ENCODE results near the gene CFAP410. TPM values are rescaled to one million over a fixed set of nuclear protein-coding genes. Genes with fewer than 3 reads are reported as not detected.

The CFAP410 gene
- total and polyA plus RNA-seq, 11 donors = 10.4 to 31.6 (median 16.4) TPM

GRCh38 chr21:44331209-44331608, 8.0 kb downstream of the CFAP410 start:
- no peaks in the 10 kb centered on the region for H3K9me3 ChIP-seq
- H3K27ac ChIP-seq = no peak overlapping the region
- no peaks in the 10 kb centered on the region for H3K27me3 ChIP-seq
- H3K36me3 ChIP-seq = peaks cover 0 to 47% (median 25%) of the 10 kb centered on the region in 9 donors
- intact Hi-C loops (cut with DNase I) = loop anchor here in 1 of 10 donors (10.0 kb wide), 1 partner anchor 124 kb away; the partner anchor contains the start of gene LRRC3
- WGBS, 4 donors = 86 to 94% (median 92%) methylated on average over 2 to 16 of the region's 16 CpGs
- no peaks in the 10 kb centered on the region for H3K4me1 ChIP-seq
- DNase-seq (no peak), ATAC-seq (no peak)
- no peak for TF ChIP-seq POLR2A (IDR thresholded peaks at IDR 0.05)
- no peak for TF ChIP-seq CTCF (IDR thresholded peaks at IDR 0.05)
- no peak overlapping the region for H3K4me3 ChIP-seq

GRCh38 chr21:44330698-44331097, 8.5 kb downstream of the CFAP410 start:
- H3K27me3 ChIP-seq = no peaks in the 10 kb centered on the region
- ATAC-seq (no peak), DNase-seq (no peak)
- intact Hi-C loops (cut with DNase I) = loop anchor here in 1 of 10 donors (10.0 kb wide), 1 partner anchor 124 kb away; the partner anchor contains the start of gene LRRC3
- H3K4me3 ChIP-seq = no peak overlapping the region
- no peaks in the 10 kb centered on the region for H3K4me1 ChIP-seq
- H3K9me3 ChIP-seq = no peaks in the 10 kb centered on the region
- H3K36me3 ChIP-seq = peaks cover 0 to 49% (median 29%) of the 10 kb centered on the region in 9 donors
- 84 to 88% (median 87%) methylated on average over 7 to 18 of the region's 18 CpGs for WGBS, 4 donors
- TF ChIP-seq CTCF (IDR thresholded peaks at IDR 0.05) = no peak
- no peak for TF ChIP-seq POLR2A (IDR thresholded peaks at IDR 0.05)
- H3K27ac ChIP-seq = no peak overlapping the region

- ATAC-seq = peak in 1 of 4 donors; percentile 2
- H3K27me3 ChIP-seq = no peaks in the 10 kb centered on the region
- no peak overlapping the region for H3K4me3 ChIP-seq
- peaks cover 0 to 49% (median 30%) of the 10 kb centered on the region in 9 donors for H3K36me3 ChIP-seq
- DNase-seq = no peak
- no peaks in the 10 kb centered on the region for H3K9me3 ChIP-seq
- intact Hi-C loops (cut with DNase I) = loop anchor here in 2 of 10 donors (10.0 kb wide), 2 partner anchors 55 to 125 kb away; partner anchors contain the start of gene LRRC3 (in 1 of the 2)
- no peak overlapping the region for H3K27ac ChIP-seq
- no peak for TF ChIP-seq CTCF (IDR thresholded peaks at IDR 0.05)
- no peak for TF ChIP-seq POLR2A (IDR thresholded peaks at IDR 0.05)
- 87 to 91% (median 88%) methylated on average over 24 to 44 of the region's 44 CpGs for WGBS, 4 donors
- no peaks in the 10 kb centered on the region for H3K4me1 ChIP-seq
Observed at GRCh38 chr21:44329971-44330681, 9.1 kb downstream of the CFAP410 start.

- intact Hi-C loops (cut with DNase I) = loop anchor here in 1 of 10 donors (10.0 kb wide), 1 partner anchor 56 kb away; no protein-coding TSS in a partner anchor
- H3K27me3 ChIP-seq = no peaks in the 10 kb centered on the region
- H3K4me1 ChIP-seq = no peaks in the 10 kb centered on the region
- WGBS, 4 donors = 80 to 84% (median 82%) methylated on average over 15 to 26 of the region's 26 CpGs
- H3K27ac ChIP-seq = no peak overlapping the region
- ATAC-seq (no peak), DNase-seq (no peak)
- peaks cover 0 to 53% (median 33%) of the 10 kb centered on the region in 9 donors for H3K36me3 ChIP-seq
- no peak overlapping the region for H3K4me3 ChIP-seq
- TF ChIP-seq CTCF (IDR thresholded peaks at IDR 0.05) = no peak
- no peak for TF ChIP-seq POLR2A (IDR thresholded peaks at IDR 0.05)
- no peaks in the 10 kb centered on the region for H3K9me3 ChIP-seq
Observed at GRCh38 chr21:44329086-44329889, 9.9 kb downstream of the CFAP410 start.

Measured in heart left ventricle (tissue), 16 donors.